ENCODE measurements around the gene NUMBL. TPM values are rescaled to one million over a fixed set of nuclear protein-coding genes. Genes with fewer than 3 reads are reported as not detected.

NUMBL gene
- total and polyA plus RNA-seq, 2 of the 8 experiments (the other 6 are each of a cell fraction or from before 2014, with no cell fraction given): 13.5 to 24.8 TPM

- Histone ChIP-seq H2AK5ac (ENCODE audit: low read depth, low read length) (no peak overlapping the region), H4K20me1 (replicated peaks in 1 of 2; ENCODE audit: control insufficient read depth in 1 of 2, insufficient read depth in 2 of 2, low read length in 2 of 2) (peaks cover 6 to 21% of the 10 kb centered on the region in 2 experiments), H3K18ac (ENCODE audit: extremely low read depth, low read length) (no peak overlapping the region), H3K79me2 (ENCODE audit: control insufficient read depth in 1 of 2, insufficient read depth in 2 of 2, low read length in 2 of 2) (peaks cover 0 to 21% of the 10 kb centered on the region in 2 experiments; a peak in 3 of 4 replicates), H3K4me2 (ENCODE audit: insufficient read depth in 1 of 2, low read depth in 2 of 2, low read length in 2 of 2) (peak overlapping the region in 1 of 2 experiments; percentile 94; a peak in 1 of 4 replicates), H3K56ac (replicated peaks; ENCODE audit: insufficient read length, low read depth, low read length) (no peak overlapping the region), H2BK20ac (ENCODE audit: low read length) (no peak overlapping the region), H2BK5ac (ENCODE audit: low read depth, low read length) (no peak overlapping the region; the same call in 1 of the 2 replicates), H3K14ac (ENCODE audit: insufficient read length) (no peak overlapping the region), H3K4me3 (ENCODE audit: extremely low read depth in 1 of 4, insufficient read depth in 2 of 4, low read depth in 3 of 4, low read length in 4 of 4) (no peak overlapping the region), H3K9ac (replicated peaks in 1 of 4; ENCODE audit: extremely low read depth in 1 of 4, low read depth in 3 of 4, low read length in 3 of 4) (no peak overlapping the region; a peak in 1 of 7 replicates), H2AFZ (ENCODE audit: low read length) (no peak overlapping the region), H3K27ac (ENCODE audit: low read depth, low read length) (no peak overlapping the region), H3K27me3 (replicated peaks in 1 of 4; ENCODE audit: control insufficient read depth in 3 of 4, extremely low read depth in 1 of 4, insufficient read depth in 3 of 4, low read length in 3 of 4) (no peaks in the 10 kb centered on the region), H2BK12ac (ENCODE audit: low read depth, low read length) (no peak overlapping the region), H4K8ac (ENCODE audit: extremely low read depth, insufficient read depth, low read length) (no peak overlapping the region), H3K9me3 (ENCODE audit: insufficient read depth in 2 of 2, low read depth in 1 of 2, low read length in 1 of 2) (no peaks in the 10 kb centered on the region), H3K23ac (ENCODE audit: insufficient read length) (no peak overlapping the region), H2BK120ac (replicated peaks; ENCODE audit: low read depth, low read length) (no peak overlapping the region), H2BK15ac (ENCODE audit: low read length) (0 out of 2 replicates have a peak overlapping the region, but pooled peaks have one; percentile 25), H4K91ac (replicated peaks; ENCODE audit: insufficient read length, low read length) (no peak overlapping the region), H3K36me3 (ENCODE audit: control insufficient read depth in 2 of 4, insufficient read depth in 4 of 4, low read length in 3 of 4) (peaks cover 3 to 17% (median 7%) of the 10 kb centered on the region in 4 experiments; a peak in 5 of 8 replicates), H3K4ac (replicated peaks; ENCODE audit: insufficient read length, low read depth, low read length) (no peak overlapping the region), H3K4me1 (replicated peaks in 1 of 4; ENCODE audit: control insufficient read depth in 3 of 4, insufficient read depth in 4 of 4, low read length in 3 of 4) (peaks cover 0 to 25% (median 15%) of the 10 kb centered on the region in 4 experiments; a peak in 6 of 7 replicates), H3K23me2 (ENCODE audit: low read depth, low read length) (peaks cover 16% of the 10 kb centered on the region), H3K79me1 (ENCODE audit: low read depth, low read length) (peaks cover 12% of the 10 kb centered on the region), H4K5ac (ENCODE audit: insufficient read length, low read depth, low read length) (no peak overlapping the region)
- ChIA-PET CTCF (ENCODE audit: partially characterized antibody) (interaction anchor here (1.7 kb wide), 1 partner anchor 25 kb away, joined by 6 read pairs; no protein-coding TSS in a partner anchor), POLR2A (ENCODE audit: partially characterized antibody) (interaction anchor here (1.2 kb wide), 1 partner anchor 8 kb away, joined by 4 read pairs; no protein-coding TSS in a partner anchor)
- FAIRE-seq: no peak
- WGBS, 2 experiments (ENCODE audit: extremely low coverage in 1 of 2, insufficient coverage in 1 of 2, insufficient read length in 1 of 2, insufficient replicate concordance in 2 of 2, low coverage in 1 of 2, low lambda C conversion rate in 2 of 2, missing lambda C conversion rate in 1 of 2): 96% methylated on average over 1 of the region's 1 CpG; no CpG with 5 or more reads in 1 of the 2 experiments
- no peak for DNase-seq (ENCODE audit: low read depth in 1 of 2, low spot score in 2 of 2)
- TF ChIP-seq, protein P1, sequence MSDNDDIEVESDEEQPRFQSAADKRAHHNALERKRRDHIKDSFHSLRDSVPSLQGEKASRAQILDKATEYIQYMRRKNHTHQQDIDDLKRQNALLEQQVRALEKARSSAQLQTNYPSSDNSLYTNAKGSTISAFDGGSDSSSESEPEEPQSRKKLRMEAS (IDR thresholded peaks at IDR 0.05): no peak
- TF ChIP-seq BACH1 (IDR thresholded peaks at IDR 0.05; ENCODE audit: low read length) (no peak), JUN (IDR thresholded peaks at IDR 0.05; ENCODE audit: low read depth, low read length) (no peak), TEAD4 (IDR thresholded peaks at IDR 0.05; ENCODE audit: low read depth, low read length) (no peak), TBP (IDR thresholded peaks at IDR 0.05; ENCODE audit: low read depth, low read length) (no peak), SIN3A (conservative IDR thresholded peaks at IDR 0.05 in 1 of 2, IDR thresholded peaks at IDR 0.05 in 1 of 2; ENCODE audit: low read depth in 1 of 2, low read length in 2 of 2) (no peak), RXRA (IDR thresholded peaks at IDR 0.05; ENCODE audit: insufficient read depth, low read depth, low read length) (no peak), PHF8 (conservative IDR thresholded peaks at IDR 0.05; ENCODE audit: low read depth, low read length) (no peak), FOSL1 (IDR thresholded peaks at IDR 0.05; ENCODE audit: insufficient read depth, low read depth, low read length) (no peak), RBBP5 (IDR thresholded peaks at IDR 0.05; ENCODE audit: borderline replicate concordance, low read depth, low read length) (no peak), RAD21 (IDR thresholded peaks at IDR 0.05 in 1 of 2, conservative IDR thresholded peaks at IDR 0.05 in 1 of 2; ENCODE audit: low read depth in 2 of 2, low read length in 2 of 2) (no peak), KDM5A (IDR thresholded peaks at IDR 0.05; ENCODE audit: low read length) (no peak), ZNF274 (IDR thresholded peaks at IDR 0.05; ENCODE audit: borderline replicate concordance, extremely low read depth, low read length) (no peak)
These were observed 2.1 kb downstream of the NUMBL start for GRCh38 chr19:40688309-40688708.
